ENCODE measurements around the gene ZBTB16. TPM values are rescaled to one million over a fixed set of nuclear protein-coding genes. Genes with fewer than 3 reads are reported as not detected.

The ZBTB16 gene
- total and polyA plus RNA-seq, 4 donors, result 8.9 to 140 (median 34.5) TPM

DNA sequence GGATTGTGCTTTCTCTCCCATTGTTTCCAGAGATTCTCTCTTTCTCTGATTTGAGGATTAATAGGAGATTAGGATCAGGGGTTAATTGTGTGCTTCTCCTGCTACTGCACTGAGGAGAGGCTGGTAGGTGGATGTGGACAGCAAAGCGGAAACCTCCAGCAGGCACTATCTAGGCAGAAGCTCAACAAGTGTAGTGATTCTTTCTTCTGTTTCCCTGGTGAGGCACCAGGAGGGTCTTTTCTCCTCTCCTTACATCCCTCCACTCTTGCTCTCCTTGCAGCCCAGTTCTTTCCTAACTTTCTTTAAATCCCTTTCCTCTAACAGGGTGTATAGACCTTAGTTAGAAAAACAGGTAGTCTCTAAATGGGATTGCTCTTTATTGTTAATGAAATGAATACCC is 1.9 kb upstream of the ZBTB16 start:
- H3K27ac ChIP-seq (ENCODE audit: low read depth in 1 of 2, low read length in 2 of 2), result peak overlapping the region; percentile 56 to 84
- peaks cover 0 to 19% (median 8%) of the 10 kb centered on the region in 4 donors for H3K4me1 ChIP-seq (ENCODE audit: control insufficient read depth in 4 of 4, insufficient read depth in 4 of 4, low read length in 3 of 4)
- H3K36me3 ChIP-seq (ENCODE audit: control insufficient read depth in 4 of 4, insufficient read depth in 3 of 4, low read depth in 1 of 4, low read length in 3 of 4), result no peaks in the 10 kb centered on the region
- H3K27me3 ChIP-seq (ENCODE audit: control insufficient read depth in 4 of 4, insufficient read depth in 4 of 4, low read length in 3 of 4), result no peaks in the 10 kb centered on the region
- no peak for TF ChIP-seq FOXA2 (IDR thresholded peaks at IDR 0.05)
- TF ChIP-seq, protein P1, sequence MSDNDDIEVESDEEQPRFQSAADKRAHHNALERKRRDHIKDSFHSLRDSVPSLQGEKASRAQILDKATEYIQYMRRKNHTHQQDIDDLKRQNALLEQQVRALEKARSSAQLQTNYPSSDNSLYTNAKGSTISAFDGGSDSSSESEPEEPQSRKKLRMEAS (IDR thresholded peaks at IDR 0.05), result no peak
- TF ChIP-seq EGR1 (IDR thresholded peaks at IDR 0.05; ENCODE audit: low read depth in 2 of 2), result no peak
- TF ChIP-seq, protein P2, sequence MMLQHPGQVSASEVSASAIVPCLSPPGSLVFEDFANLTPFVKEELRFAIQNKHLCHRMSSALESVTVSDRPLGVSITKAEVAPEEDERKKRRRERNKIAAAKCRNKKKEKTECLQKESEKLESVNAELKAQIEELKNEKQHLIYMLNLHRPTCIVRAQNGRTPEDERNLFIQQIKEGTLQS (IDR thresholded peaks at IDR 0.05), result no peak
- no peak for TF ChIP-seq TAF1 (conservative IDR thresholded peaks at IDR 0.05)
- TF ChIP-seq NR2F2 (IDR thresholded peaks at IDR 0.05), result no peak
- TF ChIP-seq FOXA1 (IDR thresholded peaks at IDR 0.05), result no peak
- TF ChIP-seq JUND (IDR thresholded peaks at IDR 0.05), result no peak
- TF ChIP-seq HNF4A (conservative IDR thresholded peaks at IDR 0.05), result no peak
- TF ChIP-seq RXRA (IDR thresholded peaks at IDR 0.05), result no peak
- TF ChIP-seq, protein P3, sequence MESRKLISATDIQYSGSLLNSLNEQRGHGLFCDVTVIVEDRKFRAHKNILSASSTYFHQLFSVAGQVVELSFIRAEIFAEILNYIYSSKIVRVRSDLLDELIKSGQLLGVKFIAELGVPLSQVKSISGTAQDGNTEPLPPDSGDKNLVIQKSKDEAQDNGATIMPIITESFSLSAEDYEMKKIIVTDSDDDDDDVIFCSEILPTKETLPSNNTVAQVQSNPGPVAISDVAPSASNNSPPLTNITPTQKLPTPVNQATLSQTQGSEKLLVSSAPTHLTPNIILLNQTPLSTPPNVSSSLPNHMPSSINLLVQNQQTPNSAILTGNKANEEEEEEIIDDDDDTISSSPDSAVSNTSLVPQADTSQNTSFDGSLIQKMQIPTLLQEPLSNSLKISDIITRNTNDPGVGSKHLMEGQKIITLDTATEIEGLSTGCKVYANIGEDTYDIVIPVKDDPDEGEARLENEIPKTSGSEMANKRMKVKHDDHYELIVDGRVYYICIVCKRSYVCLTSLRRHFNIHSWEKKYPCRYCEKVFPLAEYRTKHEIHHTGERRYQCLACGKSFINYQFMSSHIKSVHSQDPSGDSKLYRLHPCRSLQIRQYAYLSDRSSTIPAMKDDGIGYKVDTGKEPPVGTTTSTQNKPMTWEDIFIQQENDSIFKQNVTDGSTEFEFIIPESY (IDR thresholded peaks at IDR 0.05), result no peak
- TF ChIP-seq YY1 (IDR thresholded peaks at IDR 0.05), result no peak
- TF ChIP-seq, protein P4, sequence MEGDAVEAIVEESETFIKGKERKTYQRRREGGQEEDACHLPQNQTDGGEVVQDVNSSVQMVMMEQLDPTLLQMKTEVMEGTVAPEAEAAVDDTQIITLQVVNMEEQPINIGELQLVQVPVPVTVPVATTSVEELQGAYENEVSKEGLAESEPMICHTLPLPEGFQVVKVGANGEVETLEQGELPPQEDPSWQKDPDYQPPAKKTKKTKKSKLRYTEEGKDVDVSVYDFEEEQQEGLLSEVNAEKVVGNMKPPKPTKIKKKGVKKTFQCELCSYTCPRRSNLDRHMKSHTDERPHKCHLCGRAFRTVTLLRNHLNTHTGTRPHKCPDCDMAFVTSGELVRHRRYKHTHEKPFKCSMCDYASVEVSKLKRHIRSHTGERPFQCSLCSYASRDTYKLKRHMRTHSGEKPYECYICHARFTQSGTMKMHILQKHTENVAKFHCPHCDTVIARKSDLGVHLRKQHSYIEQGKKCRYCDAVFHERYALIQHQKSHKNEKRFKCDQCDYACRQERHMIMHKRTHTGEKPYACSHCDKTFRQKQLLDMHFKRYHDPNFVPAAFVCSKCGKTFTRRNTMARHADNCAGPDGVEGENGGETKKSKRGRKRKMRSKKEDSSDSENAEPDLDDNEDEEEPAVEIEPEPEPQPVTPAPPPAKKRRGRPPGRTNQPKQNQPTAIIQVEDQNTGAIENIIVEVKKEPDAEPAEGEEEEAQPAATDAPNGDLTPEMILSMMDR (IDR thresholded peaks at IDR 0.05; ENCODE audit: low read depth, low read length, missing input control), result no peak
- no peak for TF ChIP-seq GABPA (IDR thresholded peaks at IDR 0.05 in 1 of 2, conservative IDR thresholded peaks at IDR 0.05 in 1 of 2)
- TF ChIP-seq, protein P5, sequence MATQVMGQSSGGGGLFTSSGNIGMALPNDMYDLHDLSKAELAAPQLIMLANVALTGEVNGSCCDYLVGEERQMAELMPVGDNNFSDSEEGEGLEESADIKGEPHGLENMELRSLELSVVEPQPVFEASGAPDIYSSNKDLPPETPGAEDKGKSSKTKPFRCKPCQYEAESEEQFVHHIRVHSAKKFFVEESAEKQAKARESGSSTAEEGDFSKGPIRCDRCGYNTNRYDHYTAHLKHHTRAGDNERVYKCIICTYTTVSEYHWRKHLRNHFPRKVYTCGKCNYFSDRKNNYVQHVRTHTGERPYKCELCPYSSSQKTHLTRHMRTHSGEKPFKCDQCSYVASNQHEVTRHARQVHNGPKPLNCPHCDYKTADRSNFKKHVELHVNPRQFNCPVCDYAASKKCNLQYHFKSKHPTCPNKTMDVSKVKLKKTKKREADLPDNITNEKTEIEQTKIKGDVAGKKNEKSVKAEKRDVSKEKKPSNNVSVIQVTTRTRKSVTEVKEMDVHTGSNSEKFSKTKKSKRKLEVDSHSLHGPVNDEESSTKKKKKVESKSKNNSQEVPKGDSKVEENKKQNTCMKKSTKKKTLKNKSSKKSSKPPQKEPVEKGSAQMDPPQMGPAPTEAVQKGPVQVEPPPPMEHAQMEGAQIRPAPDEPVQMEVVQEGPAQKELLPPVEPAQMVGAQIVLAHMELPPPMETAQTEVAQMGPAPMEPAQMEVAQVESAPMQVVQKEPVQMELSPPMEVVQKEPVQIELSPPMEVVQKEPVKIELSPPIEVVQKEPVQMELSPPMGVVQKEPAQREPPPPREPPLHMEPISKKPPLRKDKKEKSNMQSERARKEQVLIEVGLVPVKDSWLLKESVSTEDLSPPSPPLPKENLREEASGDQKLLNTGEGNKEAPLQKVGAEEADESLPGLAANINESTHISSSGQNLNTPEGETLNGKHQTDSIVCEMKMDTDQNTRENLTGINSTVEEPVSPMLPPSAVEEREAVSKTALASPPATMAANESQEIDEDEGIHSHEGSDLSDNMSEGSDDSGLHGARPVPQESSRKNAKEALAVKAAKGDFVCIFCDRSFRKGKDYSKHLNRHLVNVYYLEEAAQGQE (IDR thresholded peaks at IDR 0.05), result no peak
- no peak for TF ChIP-seq HNF4G (IDR thresholded peaks at IDR 0.05)
- TF ChIP-seq SP1 (IDR thresholded peaks at IDR 0.05), result no peak
- TF ChIP-seq RAD21 (IDR thresholded peaks at IDR 0.05), result no peak
- H3K4me3 ChIP-seq (ENCODE audit: low read depth in 1 of 3, low read length in 3 of 3), result peak overlapping the region in 1 of 3 donors; percentile 73
- no peaks in the 10 kb centered on the region for H3K9me3 ChIP-seq (ENCODE audit: control insufficient read depth in 4 of 4, low read length in 3 of 4)
- WGBS, result 51% methylated on average over 1 of the region's 1 CpG
- H3K9ac ChIP-seq (ENCODE audit: low read depth in 1 of 2, low read length in 2 of 2), result no peak overlapping the region
- no peak for DNase-seq (ENCODE audit: low spot score)

Measured in liver (tissue), 9 donors.